ENCODE results near the gene COL18A1. TPM values are rescaled to one million over a fixed set of nuclear protein-coding genes. Genes with fewer than 3 reads are reported as not detected.
"Not testable (repeated sequence)": the region's sequence is repeated elsewhere in the genome, so short reads cannot be mapped to it uniquely, and the experiment has no call there.

Gene COL18A1
- total RNA-seq, 1 donor from 2014 or later, result 150 TPM

- peaks cover 28% of the 10 kb centered on the region for H3K4me1 Mint-ChIP-seq (ENCODE audit: unreplicated experiment)
- no peaks in the 10 kb centered on the region for H3K9me3 Mint-ChIP-seq
- no peak overlapping the region for H3K4me3 Mint-ChIP-seq
- no peaks in the 10 kb centered on the region for H3K36me3 Mint-ChIP-seq
- H3K27ac Mint-ChIP-seq, result peak overlapping the region; percentile 78
- no peak for TF ChIP-seq CTCF (conservative IDR thresholded peaks at IDR 0.05)
- no peaks in the 10 kb centered on the region for H3K27me3 Mint-ChIP-seq
- DNase-seq (ENCODE audit: extremely low spot score, unreplicated experiment), result no peak
Measured at GRCh38 chr21:45436351-45437065, 31.5 kb downstream of the COL18A1 start.

- not testable (repeated sequence) for H3K36me3 Mint-ChIP-seq; H3K27me3 Mint-ChIP-seq; H3K9me3 Mint-ChIP-seq; H3K4me3 Mint-ChIP-seq; H3K27ac Mint-ChIP-seq; DNase-seq (ENCODE audit: extremely low spot score, unreplicated experiment)
- H3K4me1 Mint-ChIP-seq (ENCODE audit: unreplicated experiment), result peaks cover 23% of the 10 kb centered on the region
Measured at GRCh38 chr21:45437844-45438243, 32.9 kb downstream of the COL18A1 start.

DNA sequence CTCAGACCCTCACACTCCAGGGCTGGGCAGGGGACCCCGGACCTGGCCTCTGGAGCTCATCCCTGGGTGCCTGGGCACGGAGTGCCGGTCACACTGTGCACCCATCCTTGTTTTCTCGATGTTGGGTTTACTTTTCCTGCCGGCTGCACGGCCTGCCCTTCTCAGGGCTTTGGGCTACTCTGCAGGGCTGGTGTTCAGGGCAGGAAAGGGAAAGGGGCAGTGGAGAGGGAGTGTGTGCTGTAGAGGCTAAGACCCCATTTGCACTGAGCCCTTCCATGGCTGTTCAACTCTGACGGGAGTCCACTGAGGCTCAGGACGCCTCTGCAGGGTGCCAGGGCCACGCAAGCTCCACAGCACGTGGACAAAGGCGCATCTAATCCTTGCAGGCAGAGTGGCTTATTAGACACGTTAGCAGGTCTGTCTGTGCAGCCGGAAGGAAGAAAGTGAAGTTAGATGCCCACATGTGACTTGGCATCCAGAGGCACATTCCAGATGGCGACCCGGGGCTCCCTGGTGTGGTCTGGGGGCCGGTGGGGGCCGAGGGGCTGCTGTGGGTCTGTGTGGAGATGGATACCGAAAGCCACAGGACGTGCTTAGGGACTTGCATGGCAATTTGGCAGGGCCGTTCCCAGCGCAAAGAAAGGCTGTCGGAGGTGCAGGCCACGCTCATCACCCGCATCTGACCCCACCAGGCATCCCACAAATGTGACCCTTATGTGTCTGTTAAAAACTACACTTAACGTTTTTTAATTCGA lies 33.6 kb downstream of the COL18A1 start:
- Mint-ChIP-seq H3K4me3 (no peak overlapping the region), H3K27me3 (no peaks in the 10 kb centered on the region), H3K4me1 (ENCODE audit: unreplicated experiment) (peaks cover 16% of the 10 kb centered on the region), H3K9me3 (no peaks in the 10 kb centered on the region), H3K36me3 (no peaks in the 10 kb centered on the region), H3K27ac (no peak overlapping the region)
- TF ChIP-seq CTCF (conservative IDR thresholded peaks at IDR 0.05), result no peak
- no peak for DNase-seq (ENCODE audit: extremely low spot score, unreplicated experiment)

DNA sequence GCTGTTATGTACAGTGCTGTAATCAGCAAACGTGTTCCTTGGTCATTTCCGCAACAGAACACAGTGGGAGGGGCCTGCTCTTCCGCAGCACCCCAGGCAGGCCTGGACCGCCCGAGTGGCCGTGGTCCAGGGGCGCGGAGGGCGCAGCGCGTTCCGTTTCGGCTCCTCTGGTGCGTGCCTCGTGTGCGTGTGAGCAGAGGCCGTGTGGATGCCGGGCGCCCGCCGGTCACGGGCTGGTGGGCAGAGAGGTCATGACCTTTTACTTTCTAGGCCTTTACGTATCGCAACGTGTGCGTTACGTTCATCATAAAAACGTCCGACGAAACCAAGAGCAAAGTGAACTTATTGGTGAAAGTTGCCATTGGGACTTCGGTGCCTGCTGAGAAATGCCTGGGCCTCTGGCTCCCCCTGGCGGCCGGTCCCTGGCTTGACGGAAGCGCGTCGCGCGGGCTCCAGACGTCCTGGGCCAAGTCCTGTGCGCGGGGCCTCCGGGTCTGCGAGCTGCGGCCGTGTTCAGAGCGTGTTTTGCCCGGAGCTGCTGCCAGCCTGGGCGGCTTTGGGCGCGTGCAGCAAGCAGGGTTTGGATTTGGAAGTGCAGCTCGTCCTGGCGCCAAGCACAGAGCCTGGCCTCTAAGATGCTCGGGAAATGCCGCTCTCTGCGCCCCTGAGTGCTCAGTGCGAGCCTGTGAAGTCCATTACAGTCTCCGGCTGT lies 34.4 kb downstream of the COL18A1 start:
- peaks cover 15% of the 10 kb centered on the region for H3K4me1 Mint-ChIP-seq (ENCODE audit: unreplicated experiment)
- H3K27me3 Mint-ChIP-seq, result no peaks in the 10 kb centered on the region
- TF ChIP-seq CTCF (conservative IDR thresholded peaks at IDR 0.05), result peak; percentile 99
- H3K27ac Mint-ChIP-seq, result no peak overlapping the region
- H3K36me3 Mint-ChIP-seq, result no peaks in the 10 kb centered on the region
- H3K9me3 Mint-ChIP-seq, result no peaks in the 10 kb centered on the region
- no peak overlapping the region for H3K4me3 Mint-ChIP-seq
- peak; percentile 87 for DNase-seq (ENCODE audit: extremely low spot score, unreplicated experiment)

DNA sequence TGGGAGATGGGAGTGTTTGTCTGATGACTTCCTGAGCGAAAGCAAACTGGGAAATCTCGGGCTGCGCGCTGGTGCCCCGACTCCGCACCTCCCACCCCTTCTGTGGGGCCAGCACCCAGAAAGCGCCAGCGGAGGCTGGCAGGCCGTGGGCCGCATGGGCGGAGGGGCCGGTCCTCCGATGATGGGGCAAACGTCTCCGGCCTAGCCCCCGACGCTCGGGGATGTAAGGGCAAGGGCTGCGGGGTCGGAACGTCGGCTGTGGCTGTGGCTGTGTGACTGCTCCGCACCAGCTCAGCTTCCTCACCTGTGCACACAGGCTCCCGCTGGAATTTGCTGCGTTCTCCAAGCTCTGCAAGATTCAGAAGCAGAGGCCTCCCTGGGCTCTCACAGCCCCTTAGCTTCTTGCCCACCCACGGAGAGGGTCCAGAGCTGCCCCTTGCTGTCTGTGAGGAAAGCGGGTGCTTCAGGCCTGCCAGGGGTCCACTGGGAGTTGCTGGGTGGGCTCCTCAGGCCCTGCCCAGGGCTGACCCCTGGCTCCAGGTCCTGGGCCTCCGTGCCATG lies 35.0 kb downstream of the COL18A1 start:
- Mint-ChIP-seq H3K27ac (no peak overlapping the region), H3K27me3 (no peaks in the 10 kb centered on the region), H3K4me3 (no peak overlapping the region), H3K9me3 (no peaks in the 10 kb centered on the region), H3K36me3 (peaks cover 4% of the 10 kb centered on the region), H3K4me1 (ENCODE audit: unreplicated experiment) (peaks cover 15% of the 10 kb centered on the region)
- no peak for DNase-seq (ENCODE audit: extremely low spot score, unreplicated experiment)
- TF ChIP-seq CTCF (conservative IDR thresholded peaks at IDR 0.05), result no peak
